Endothelial cell of umbilical vein (primary cell): Measurements from ENCODE around the gene ACSL6. TPM values are rescaled to one million over a fixed set of nuclear protein-coding genes. Genes with fewer than 3 reads are reported as not detected.

ENCODE experiments used
- BruUV-seq: library from RNA; stranded (reverse); fragments of 400-500 nt; replicated peaks from 2 replicates; lab custom pipeline; 2021; lab: Mats Ljungman, UMichigan
- CTCF ChIA-PET: fragments of 300-600, 350-600 bp; sonication (Branson Sonifier 250); formaldehyde crosslinking; loops from one replicate; lab custom pipeline; 2021; ENCODE audit warnings: antibody characterized with exemption, inconsistent platforms; lab: Charles Lee
- POLR2A ChIA-PET: fragments of 300-600, 350-600 bp; sonication (Branson Sonifier 250); formaldehyde crosslinking; loops from one replicate; lab custom pipeline; 2021; ENCODE audit warnings: antibody characterized with exemption, inconsistent platforms; lab: Charles Lee
- DNase-seq: peaks from one replicate; pipeline ENCODE4 v3.0.0-alpha.2; 2011; ENCODE audit warnings: low read depth, low spot score
- FAIRE-seq: peaks from 2 replicates; lab custom pipeline; 2011; peaks lifted over from hg19 to GRCh38; lab: Jason Lieb, UNC
- H2AFZ ChIP-seq: 2 replicates; pipeline ENCODE4 v1.6.0; 2012; ENCODE audit warnings: low read depth, low read length, control low read depth, inconsistent platforms
- H3K27ac ChIP-seq: 2 replicates; pipeline ENCODE4 v1.5.1; 2011; ENCODE audit warnings: low read depth, mild to moderate bottlenecking, control low read depth, low read length, moderate library complexity; ENCODE audit not compliant: insufficient read depth
- H3K27me3 ChIP-seq, 2 experiments: 2 replicates each; pipeline versions ENCODE4 v1.6.0 to v1.6.1; 2011; ENCODE audit warnings: low read length in 2 of 2, mixed read lengths in 1 of 2; ENCODE audit not compliant: control insufficient read depth in 2 of 2, insufficient read depth in 2 of 2
- H3K36me3 ChIP-seq, 2 experiments: 2 replicates in 1 of 2; 3 replicates in 1 of 2; pipeline ENCODE4 v1.5.1; 2011; ENCODE audit warnings: low read length in 2 of 2, mild to moderate bottlenecking in 1 of 2, moderate library complexity in 1 of 2; ENCODE audit not compliant: control insufficient read depth in 2 of 2, insufficient read depth in 2 of 2; ENCODE audit errors: extremely low read depth in 1 of 2
- H3K4me1 ChIP-seq: 3 replicates; pipeline ENCODE4 v1.5.1; 2011; ENCODE audit warnings: mild to moderate bottlenecking, low read length; ENCODE audit not compliant: control insufficient read depth, insufficient read depth; ENCODE audit errors: extremely low read depth
- H3K4me2 ChIP-seq: 2 replicates; pipeline ENCODE4 v1.6.1; 2011; ENCODE audit warnings: low read length, control low read depth, mixed read lengths; ENCODE audit not compliant: insufficient read depth
- H3K4me3 ChIP-seq, 3 experiments: fragments of 200-600 bp in 1 of 3; sonication (generic), shearing (Covaris generic) in 1 of 3; replicated peaks in 1 of 3; 2 replicates each; pipeline ENCODE4 v1.5.1; 2011 to 2016; ENCODE audit warnings: control low read depth in 3 of 3, low read length in 3 of 3, mild to moderate bottlenecking in 2 of 3, inconsistent platforms in 1 of 3, low read depth in 1 of 3, moderate library complexity in 1 of 3; ENCODE audit not compliant: insufficient read depth in 1 of 3
- H3K79me2 ChIP-seq: 2 replicates; pipeline ENCODE4 v1.6.0; 2012; ENCODE audit warnings: low read length, inconsistent platforms; ENCODE audit not compliant: control insufficient read depth, insufficient read depth
- H3K9ac ChIP-seq: replicated peaks from 2 replicates; pipeline ENCODE3; 2011; ENCODE audit warnings: low read length, control low read depth; ENCODE audit not compliant: insufficient read depth; ENCODE audit errors: extremely low read depth
- H3K9me1 ChIP-seq: replicated peaks from 3 replicates; pipeline ENCODE4 v1.6.0; 2011; ENCODE audit warnings: mild to moderate bottlenecking, low read length; ENCODE audit not compliant: control insufficient read depth, insufficient read depth; ENCODE audit errors: extremely low read depth
- H3K9me3 ChIP-seq: replicated peaks from 2 replicates; pipeline ENCODE4 v1.5.1; 2012; ENCODE audit warnings: low read length, inconsistent platforms; ENCODE audit not compliant: control insufficient read depth, insufficient read depth
- H4K20me1 ChIP-seq: replicated peaks from 2 replicates; pipeline ENCODE3; 2011; ENCODE audit warnings: mild to moderate bottlenecking, low read length; ENCODE audit not compliant: control insufficient read depth, insufficient read depth; ENCODE audit errors: extremely low read depth
- EZH2 ChIP-seq: IDR thresholded peaks from 2 replicates; pipeline ENCODE4 v1.6.1; 2012; ENCODE audit warnings: borderline replicate concordance, low read depth, mild to moderate bottlenecking, moderate library complexity, low read length, inconsistent platforms; ENCODE audit not compliant: severe bottlenecking
- FOS ChIP-seq: IDR thresholded peaks from 2 replicates; pipeline ENCODE4 v1.6.1; 2011; ENCODE audit warnings: mild to moderate bottlenecking, low read length, moderate library complexity, borderline replicate concordance; ENCODE audit not compliant: insufficient read depth
- GATA2 ChIP-seq: IDR thresholded peaks from 2 replicates; pipeline ENCODE4 v1.7.0; 2011; ENCODE audit warnings: low read depth, mild to moderate bottlenecking, moderate library complexity, mixed read lengths, low read length; ENCODE audit not compliant: insufficient read length, insufficient read depth
- JUN ChIP-seq: IDR thresholded peaks from 2 replicates; pipeline ENCODE4 v1.6.1; 2011; ENCODE audit warnings: borderline replicate concordance, low read depth; ENCODE audit not compliant: insufficient read length, insufficient read depth
- POLR2A ChIP-seq: IDR thresholded peaks from 2 replicates; pipeline ENCODE4 v1.6.1; 2012; ENCODE audit warnings: low read depth, mild to moderate bottlenecking, control low read depth, low read length
- POLR2AphosphoS5 ChIP-seq: IDR thresholded peaks from 2 replicates; pipeline ENCODE4 v1.6.1; 2012; ENCODE audit warnings: low read depth, mild to moderate bottlenecking, control low read depth, low read length, moderate library complexity; ENCODE audit not compliant: insufficient read depth
- dilution Hi-C: fragments of 300-500 bp; cut with MboI; formaldehyde crosslinking; loops from one replicate; pipeline ENCODE4 v1.15.0; 2019; ENCODE audit warnings: low sequenced_read_pairs; ENCODE audit not compliant: extremely low pct_ligation_motif_present
- intact Hi-C: fragments of 100-400 bp; cut with micrococcal nuclease; formaldehyde crosslinking; loops from one replicate; pipeline ENCODE4 v1.10.0; 2022
- polyA plus RNA-seq, 4 experiments: library from polyadenylated mRNA; depleted of rRNA in 3 of 4; stranded (reverse) in 3 of 4; unstranded in 1 of 4; fragments of >200 nt; gene quantifications; 2 replicates each; pipeline versions ENCODE4 v1.2.1 to v1.2.3, GENCODE V29; 2011 to 2012; ENCODE audit warnings: missing spikeins in 1 of 4
- total RNA-seq: library from RNA; stranded (reverse); gene quantifications from 2 replicates; pipeline ENCODE4 v1.2.3, GENCODE V29; 2021
- TF ChIP-seq, protein P1 (sequence below): IDR thresholded peaks from 2 replicates; pipeline ENCODE4 v1.6.1; 2011; ENCODE audit not compliant: insufficient read depth, insufficient read length
- TF ChIP-seq, protein P2 (sequence below), 2 donors: IDR thresholded peaks; 1 replicate in 1 of 2; 2 replicates in 1 of 2; pipeline ENCODE4 v1.5.1; 2011; ENCODE audit warnings: low read length in 2 of 2, mild to moderate bottlenecking in 2 of 2, moderate library complexity in 2 of 2, control low read depth in 1 of 2, inconsistent platforms in 1 of 2, low read depth in 1 of 2; ENCODE audit not compliant: insufficient read depth in 1 of 2; ENCODE audit errors: extremely low read depth in 1 of 2

ACSL6 gene
- total and polyA plus RNA-seq, 2 donors (not counting 3 experiments of a cell fraction or from before 2014, with no cell fraction given) = not detected

DNA sequence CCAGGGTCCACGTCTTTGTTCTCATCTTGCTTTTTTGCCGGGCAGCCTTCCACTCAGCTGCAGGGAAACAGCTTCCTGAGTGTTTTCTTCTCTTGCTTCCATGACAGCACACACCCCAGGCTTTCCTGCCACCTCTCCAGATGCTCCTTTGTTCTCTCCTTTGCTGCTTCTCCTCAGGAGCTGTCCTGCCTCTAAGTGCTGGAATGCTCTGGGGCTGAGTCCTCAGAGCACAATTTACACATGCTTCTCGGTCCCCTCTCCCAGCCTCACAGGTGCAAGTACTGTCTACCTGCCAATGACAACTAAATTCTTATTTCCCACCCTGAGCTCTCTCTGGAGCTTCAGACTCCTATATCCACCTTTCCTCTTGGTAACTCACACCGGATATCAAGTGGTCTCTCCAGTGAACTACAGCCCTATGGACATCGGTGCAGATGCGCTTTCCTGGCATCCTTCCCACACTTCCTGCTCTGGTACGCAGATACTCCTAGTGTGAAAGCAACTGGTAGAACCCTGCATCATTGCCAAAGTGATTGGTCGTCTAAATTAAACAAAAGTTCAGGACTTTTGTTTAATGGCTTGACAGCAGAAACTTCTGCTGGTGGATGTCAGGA, 13.4 kb upstream of the ACSL6 start:
- Histone ChIP-seq H4K20me1 (no peaks in the 10 kb centered on the region), H3K4me1 (no peaks in the 10 kb centered on the region), H3K4me2 (no peak overlapping the region), H3K4me3 (no peak overlapping the region), H2AFZ (no peak overlapping the region), H3K27ac (no peak overlapping the region), H3K9me1 (no peaks in the 10 kb centered on the region), H3K79me2 (no peaks in the 10 kb centered on the region), H3K27me3 (peaks cover 6 to 9% of the 10 kb centered on the region in 2 experiments), H3K9me3 (no peaks in the 10 kb centered on the region), H3K9ac (no peak overlapping the region), H3K36me3 (no peaks in the 10 kb centered on the region)
- intact Hi-C loops = no loop called here
- DNase-seq = no peak
- CTCF ChIA-PET = interaction anchor here (1.1 kb wide), 1 partner anchor 12 kb away, joined by 3 read pairs; no protein-coding TSS in a partner anchor
- TF ChIP-seq POLR2A = no peak
- TF ChIP-seq, protein P1, sequence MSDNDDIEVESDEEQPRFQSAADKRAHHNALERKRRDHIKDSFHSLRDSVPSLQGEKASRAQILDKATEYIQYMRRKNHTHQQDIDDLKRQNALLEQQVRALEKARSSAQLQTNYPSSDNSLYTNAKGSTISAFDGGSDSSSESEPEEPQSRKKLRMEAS = no peak
- TF ChIP-seq, protein P2, sequence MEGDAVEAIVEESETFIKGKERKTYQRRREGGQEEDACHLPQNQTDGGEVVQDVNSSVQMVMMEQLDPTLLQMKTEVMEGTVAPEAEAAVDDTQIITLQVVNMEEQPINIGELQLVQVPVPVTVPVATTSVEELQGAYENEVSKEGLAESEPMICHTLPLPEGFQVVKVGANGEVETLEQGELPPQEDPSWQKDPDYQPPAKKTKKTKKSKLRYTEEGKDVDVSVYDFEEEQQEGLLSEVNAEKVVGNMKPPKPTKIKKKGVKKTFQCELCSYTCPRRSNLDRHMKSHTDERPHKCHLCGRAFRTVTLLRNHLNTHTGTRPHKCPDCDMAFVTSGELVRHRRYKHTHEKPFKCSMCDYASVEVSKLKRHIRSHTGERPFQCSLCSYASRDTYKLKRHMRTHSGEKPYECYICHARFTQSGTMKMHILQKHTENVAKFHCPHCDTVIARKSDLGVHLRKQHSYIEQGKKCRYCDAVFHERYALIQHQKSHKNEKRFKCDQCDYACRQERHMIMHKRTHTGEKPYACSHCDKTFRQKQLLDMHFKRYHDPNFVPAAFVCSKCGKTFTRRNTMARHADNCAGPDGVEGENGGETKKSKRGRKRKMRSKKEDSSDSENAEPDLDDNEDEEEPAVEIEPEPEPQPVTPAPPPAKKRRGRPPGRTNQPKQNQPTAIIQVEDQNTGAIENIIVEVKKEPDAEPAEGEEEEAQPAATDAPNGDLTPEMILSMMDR (IDR thresholded peaks at IDR 0.05; ENCODE audit: extremely low read depth in 1 of 2, insufficient read depth in 1 of 2, low read depth in 1 of 2, low read length in 2 of 2) = no peak
- no peak for TF ChIP-seq POLR2AphosphoS5
- TF ChIP-seq EZH2 = no peak
- TF ChIP-seq JUN = no peak
- TF ChIP-seq GATA2 = no peak
- TF ChIP-seq FOS = no peak
- POLR2A ChIA-PET = no interaction called here
- dilution Hi-C loops = loop anchor here (25.0 kb wide), 1 partner anchor 438 kb away; no protein-coding TSS in a partner anchor
- BruUV-seq = no TSS peak
- FAIRE-seq = no peak
